Measurements from ENCODE around the gene TNFSF9. TPM values are rescaled to one million over a fixed set of nuclear protein-coding genes. Genes with fewer than 3 reads are reported as not detected.
"Not testable (repeated sequence)": the region's sequence is repeated elsewhere in the genome, so short reads cannot be mapped to it uniquely, and the experiment has no call there.

The TNFSF9 gene
- total RNA-seq, 1 donor from 2014 or later = 0.76 TPM

GRCh38 chr19:6503407-6504201 lies 27.2 kb upstream of the TNFSF9 start:
- Mint-ChIP-seq H3K4me3 (peak overlapping the region; percentile 47), H3K27me3 (ENCODE audit: low read depth) (peaks cover 56% of the 10 kb centered on the region), H3K9me3 (no peaks in the 10 kb centered on the region), H3K4me1 (peaks cover 3% of the 10 kb centered on the region), H3K36me3 (no peaks in the 10 kb centered on the region), H3K27ac (no peak overlapping the region)
- TF ChIP-seq CTCF (IDR thresholded peaks at IDR 0.05; ENCODE audit: unreplicated experiment) = no peak
- DNase-seq (ENCODE audit: low spot score in 2 of 2, unreplicated experiment in 2 of 2) = no peak

GRCh38 chr19:6508028-6508771 lies 22.6 kb upstream of the TNFSF9 start:
- H3K4me1 Mint-ChIP-seq; H3K27ac Mint-ChIP-seq; H3K4me3 Mint-ChIP-seq; H3K36me3 Mint-ChIP-seq; H3K9me3 Mint-ChIP-seq; DNase-seq (ENCODE audit: low spot score in 2 of 2, unreplicated experiment in 2 of 2): not testable (repeated sequence)
- H3K27me3 Mint-ChIP-seq (ENCODE audit: low read depth) = peaks cover 15% of the 10 kb centered on the region

- no peak for TF ChIP-seq CTCF (IDR thresholded peaks at IDR 0.05; ENCODE audit: unreplicated experiment)
- H3K4me3 Mint-ChIP-seq = no peak overlapping the region
- H3K4me1 Mint-ChIP-seq = no peaks in the 10 kb centered on the region
- H3K27ac Mint-ChIP-seq = no peak overlapping the region
- H3K9me3 Mint-ChIP-seq = no peaks in the 10 kb centered on the region
- DNase-seq (ENCODE audit: low spot score in 2 of 2, unreplicated experiment in 2 of 2) = no peak
- H3K36me3 Mint-ChIP-seq = no peaks in the 10 kb centered on the region
- peaks cover 7% of the 10 kb centered on the region for H3K27me3 Mint-ChIP-seq (ENCODE audit: low read depth)
These were observed 21.5 kb upstream of the TNFSF9 start for GRCh38 chr19:6509118-6509971.

DNA sequence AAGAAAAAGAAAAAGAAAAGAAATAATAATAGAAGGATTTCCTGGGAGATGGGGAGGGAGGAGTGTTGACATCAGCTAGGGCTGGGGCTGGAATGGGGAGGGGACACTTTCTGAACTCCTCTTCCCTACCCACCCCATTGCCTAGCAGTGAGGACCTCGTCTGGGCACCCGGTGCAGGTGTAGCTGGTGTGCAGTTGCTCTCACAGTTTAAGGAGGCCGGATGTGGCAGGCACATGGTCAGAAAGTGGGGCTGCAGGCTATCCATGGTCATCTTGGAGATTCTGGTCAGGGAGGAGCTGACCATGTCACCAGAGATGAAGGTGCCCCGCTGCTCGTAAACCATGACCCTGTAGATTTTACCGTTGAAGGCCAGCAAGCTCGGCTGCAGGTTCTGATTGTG lies 20.2 kb upstream of the TNFSF9 start:
- H3K36me3 Mint-ChIP-seq = no peaks in the 10 kb centered on the region
- no peaks in the 10 kb centered on the region for H3K4me1 Mint-ChIP-seq
- H3K27me3 Mint-ChIP-seq (ENCODE audit: low read depth) = peaks cover 2% of the 10 kb centered on the region
- H3K4me3 Mint-ChIP-seq = no peak overlapping the region
- no peak for DNase-seq (ENCODE audit: low spot score in 2 of 2, unreplicated experiment in 2 of 2)
- H3K27ac Mint-ChIP-seq = no peak overlapping the region
- no peaks in the 10 kb centered on the region for H3K9me3 Mint-ChIP-seq
- TF ChIP-seq CTCF (IDR thresholded peaks at IDR 0.05; ENCODE audit: unreplicated experiment) = no peak

GRCh38 chr19:6514089-6514488 lies 16.7 kb upstream of the TNFSF9 start:
- no peak overlapping the region for H3K27ac Mint-ChIP-seq
- no peak for TF ChIP-seq CTCF (IDR thresholded peaks at IDR 0.05; ENCODE audit: unreplicated experiment)
- no peaks in the 10 kb centered on the region for H3K36me3 Mint-ChIP-seq
- H3K4me1 Mint-ChIP-seq = peaks cover 10% of the 10 kb centered on the region
- H3K27me3 Mint-ChIP-seq (ENCODE audit: low read depth) = peaks cover 13% of the 10 kb centered on the region
- no peak for DNase-seq (ENCODE audit: low spot score in 2 of 2, unreplicated experiment in 2 of 2)
- H3K9me3 Mint-ChIP-seq = no peaks in the 10 kb centered on the region
- no peak overlapping the region for H3K4me3 Mint-ChIP-seq

All from mesothelial cell of epicardium (in vitro differentiated cells).